Esophagus mucosa (tissue), 1 donor: Measurements from ENCODE around the gene FABP1. TPM values are rescaled to one million over a fixed set of nuclear protein-coding genes. Genes with fewer than 3 reads are reported as not detected.

Experiments
- ATAC-seq: fragments of 200-7000 bp; cut with Tn5 transposase; one replicate; pipeline ENCODE4 v1.9.1; 2020
- total RNA-seq: library from RNA; stranded (reverse); gene quantifications from one replicate; pipeline ENCODE4 v1.2.4, GENCODE V29; 2023
- donor health status: DM: yes; HTN: yes; CAD: no.

The FABP1 gene
- total RNA-seq, 1 donor from 2014 or later: not detected

- ATAC-seq: no peak
Measured at GRCh38 chr2:88113069-88113468, 14.8 kb downstream of the FABP1 start.

- ATAC-seq: no peak
Measured at GRCh38 chr2:88110830-88111229, 17.0 kb downstream of the FABP1 start.

- no peak for ATAC-seq
Measured at GRCh38 chr2:88108796-88109195, 19.1 kb downstream of the FABP1 start.

- peak; percentile 72 for ATAC-seq
Measured at GRCh38 chr2:88100489-88100858, 27.4 kb downstream of the FABP1 start.

GRCh38 chr2:88099798-88100488, 27.9 kb downstream of the FABP1 start:
- ATAC-seq: peak; percentile 70

GRCh38 chr2:88098558-88098900, 29.3 kb downstream of the FABP1 start:
- no peak for ATAC-seq

GRCh38 chr2:88097891-88098557, 29.8 kb downstream of the FABP1 start:
- ATAC-seq: no peak

GRCh38 chr2:88097192-88097591, 30.7 kb downstream of the FABP1 start:
- ATAC-seq: no peak

- ATAC-seq: no peak
Measured at GRCh38 chr2:88096708-88097107, 31.2 kb downstream of the FABP1 start.

- no peak for ATAC-seq
Measured at GRCh38 chr2:88095022-88095421, 32.8 kb downstream of the FABP1 start.

- ATAC-seq: no peak
Measured at GRCh38 chr2:88092773-88093172, 35.1 kb downstream of the FABP1 start.

GRCh38 chr2:88091943-88092342, 35.9 kb downstream of the FABP1 start:
- ATAC-seq: no peak

- ATAC-seq: no peak
Measured at GRCh38 chr2:88090446-88091283, 37.2 kb downstream of the FABP1 start.

- ATAC-seq: no peak
Measured at GRCh38 chr2:88088999-88089398, 38.9 kb downstream of the FABP1 start.

- no peak for ATAC-seq
Measured at GRCh38 chr2:88087763-88088162, 40.1 kb downstream of the FABP1 start.

GRCh38 chr2:88087073-88087472, 40.8 kb downstream of the FABP1 start:
- ATAC-seq: no peak

- no peak for ATAC-seq
Measured at GRCh38 chr2:88086401-88086800, 41.5 kb downstream of the FABP1 start.

GRCh38 chr2:88085602-88086001, 42.3 kb downstream of the FABP1 start:
- no peak for ATAC-seq

GRCh38 chr2:88085099-88085498, 42.8 kb downstream of the FABP1 start:
- ATAC-seq: no peak

- no peak for ATAC-seq
Measured at GRCh38 chr2:88082781-88083180, 45.1 kb downstream of the FABP1 start.

GRCh38 chr2:88081924-88082608, 45.8 kb downstream of the FABP1 start:
- no peak for ATAC-seq

GRCh38 chr2:88080545-88080944, 47.3 kb downstream of the FABP1 start:
- ATAC-seq: no peak

- no peak for ATAC-seq
Measured at GRCh38 chr2:88078643-88079172, 49.2 kb downstream of the FABP1 start.
